Left colon (tissue), 2 donors: ENCODE measurements around the gene GINS2. TPM values are rescaled to one million over a fixed set of nuclear protein-coding genes. Genes with fewer than 3 reads are reported as not detected.

ENCODE experiments used
- ATAC-seq: fragments of 200-7000 bp; cut with Tn5 transposase; one replicate; pipeline ENCODE4 v1.9.1; 2020; ENCODE audit warnings: mild to moderate bottlenecking, moderate library complexity
- DNase-seq, 2 donors: peaks; one replicate each; pipeline ENCODE4 v3.0.0-alpha.2; 2020
- intact Hi-C, 2 donors: fragments of 100-400 bp; cut with DNase I in 1 of 2; cut with micrococcal nuclease in 1 of 2; formaldehyde crosslinking; loops; one replicate each; pipeline versions ENCODE4 v1.11.2 to v1.14.0; 2022; cut with DNase I, micrococcal nuclease
- total RNA-seq, 2 donors: library from RNA; stranded (reverse); fragmentation: NEBNext Ultra II Directional; extraction: Animal tissue kit (Norgen Biotek cat#: 25700); gene quantifications; one replicate each; pipeline ENCODE4 v1.2.1, GENCODE V29; 2021
- donor health status: DM: no; HTN: no; CAD: no.
- donor health status: DM: yes; HTN: yes; CAD: no.

The GINS2 gene
- total RNA-seq, 2 donors from 2014 or later: 3.2 to 5.1 TPM

GRCh38 chr16:85660843-85661739 is 27.7 kb downstream of the GINS2 start:
- intact Hi-C loops: no loop called here
- no peak for ATAC-seq
- DNase-seq: no peak

DNA sequence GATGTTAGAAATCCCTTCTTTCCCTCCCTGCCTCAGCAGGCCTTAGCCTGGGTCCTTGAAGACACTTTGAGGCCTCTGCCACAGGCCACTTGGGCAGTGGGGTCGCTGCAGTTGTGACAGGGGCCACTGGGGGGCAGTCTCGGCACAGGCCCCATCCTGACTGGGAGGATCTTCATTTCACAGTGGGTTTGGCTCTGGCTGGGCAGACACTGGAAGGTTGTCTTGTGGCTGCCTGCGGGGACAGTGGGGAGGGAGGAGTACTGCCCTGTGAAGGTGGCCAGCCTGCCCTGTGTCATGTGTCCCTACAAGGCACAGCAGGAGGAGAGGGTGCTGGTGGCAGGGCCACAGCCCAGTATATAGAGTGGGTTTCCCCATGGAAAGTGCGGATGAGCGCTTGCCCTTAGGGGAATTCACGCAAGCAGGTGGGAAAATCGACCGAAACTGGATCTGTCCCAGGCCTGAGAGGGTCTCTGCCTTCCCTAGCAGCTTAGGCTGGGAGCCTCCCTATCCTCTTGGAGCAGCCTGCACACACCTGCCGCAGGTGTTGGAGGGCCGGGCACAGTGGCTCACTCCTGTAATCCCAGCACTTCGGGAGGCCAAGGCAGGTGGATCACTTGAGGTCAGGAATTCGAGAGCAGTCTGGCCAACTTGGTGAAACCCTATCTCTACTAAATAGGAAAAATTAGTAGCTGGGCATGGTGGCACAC is 28.8 kb downstream of the GINS2 start:
- intact Hi-C loops: no loop called here
- ATAC-seq (peak; percentile 64), DNase-seq (peak in 1 of 2 donors; percentile 66)

- no peak for ATAC-seq
- no peak for DNase-seq
- intact Hi-C loops: no loop called here
Measured at GRCh38 chr16:85659336-85659735, 29.4 kb downstream of the GINS2 start.

GRCh38 chr16:85658504-85659326 is 30.0 kb downstream of the GINS2 start:
- intact Hi-C loops: no loop called here
- no peak for ATAC-seq
- no peak for DNase-seq

- DNase-seq (no peak), ATAC-seq (no peak)
- intact Hi-C loops: no loop called here
Measured at GRCh38 chr16:85657996-85658395, 30.8 kb downstream of the GINS2 start.

- DNase-seq (no peak), ATAC-seq (no peak)
- intact Hi-C loops: no loop called here
Measured at GRCh38 chr16:85657267-85657650, 31.5 kb downstream of the GINS2 start.

GRCh38 chr16:85656351-85657266 is 32.1 kb downstream of the GINS2 start:
- no peak for ATAC-seq
- intact Hi-C loops: no loop called here
- no peak for DNase-seq

DNA sequence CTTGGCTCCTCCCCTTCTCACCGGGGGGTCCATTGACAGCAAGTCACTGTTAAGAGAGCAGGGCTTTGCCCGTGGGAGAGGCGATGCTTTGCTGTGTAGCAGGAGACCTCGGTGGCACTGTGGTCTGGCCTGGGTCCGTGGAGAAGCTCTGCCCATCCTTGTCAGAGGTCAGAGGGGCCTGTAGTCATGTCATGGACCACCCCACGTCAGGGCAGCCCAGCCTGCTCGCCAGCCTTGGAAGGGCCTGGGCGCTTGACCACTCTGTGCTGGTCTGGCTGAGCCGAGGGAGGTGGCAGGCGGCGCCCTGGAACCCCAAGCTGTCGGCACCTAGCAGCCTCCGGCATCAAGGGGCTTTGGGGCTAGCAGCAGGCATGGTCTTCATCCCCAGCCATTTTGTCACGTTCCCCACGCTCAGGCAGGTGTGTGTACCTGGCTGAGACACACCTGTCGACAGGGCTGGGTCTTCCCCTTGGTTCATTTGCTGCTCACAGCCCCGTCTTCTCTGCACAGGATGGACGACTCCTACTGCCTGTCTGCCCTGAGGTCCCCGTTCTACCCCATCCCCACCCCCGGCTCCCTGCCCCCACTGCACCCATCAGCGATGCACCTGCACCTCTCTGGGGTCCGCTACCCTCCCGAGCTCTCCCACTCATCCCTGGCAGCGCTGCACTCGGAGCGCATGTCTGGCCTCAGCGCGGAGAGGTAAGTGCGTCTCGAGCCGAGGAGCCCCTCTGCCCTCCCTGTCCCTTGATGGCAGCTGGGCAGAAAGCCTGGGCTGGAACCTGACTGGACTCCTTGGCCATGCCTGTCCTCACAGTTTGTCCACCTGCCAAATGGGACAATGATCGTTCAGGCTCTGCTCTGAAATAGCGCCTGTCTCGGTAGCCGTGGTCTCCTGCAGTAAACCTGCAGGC is 33.3 kb downstream of the GINS2 start:
- intact Hi-C loops: no loop called here
- no peak for DNase-seq
- ATAC-seq: no peak

GRCh38 chr16:85654251-85655095 is 34.3 kb downstream of the GINS2 start:
- DNase-seq: no peak
- ATAC-seq: no peak
- intact Hi-C loops: no loop called here

DNA sequence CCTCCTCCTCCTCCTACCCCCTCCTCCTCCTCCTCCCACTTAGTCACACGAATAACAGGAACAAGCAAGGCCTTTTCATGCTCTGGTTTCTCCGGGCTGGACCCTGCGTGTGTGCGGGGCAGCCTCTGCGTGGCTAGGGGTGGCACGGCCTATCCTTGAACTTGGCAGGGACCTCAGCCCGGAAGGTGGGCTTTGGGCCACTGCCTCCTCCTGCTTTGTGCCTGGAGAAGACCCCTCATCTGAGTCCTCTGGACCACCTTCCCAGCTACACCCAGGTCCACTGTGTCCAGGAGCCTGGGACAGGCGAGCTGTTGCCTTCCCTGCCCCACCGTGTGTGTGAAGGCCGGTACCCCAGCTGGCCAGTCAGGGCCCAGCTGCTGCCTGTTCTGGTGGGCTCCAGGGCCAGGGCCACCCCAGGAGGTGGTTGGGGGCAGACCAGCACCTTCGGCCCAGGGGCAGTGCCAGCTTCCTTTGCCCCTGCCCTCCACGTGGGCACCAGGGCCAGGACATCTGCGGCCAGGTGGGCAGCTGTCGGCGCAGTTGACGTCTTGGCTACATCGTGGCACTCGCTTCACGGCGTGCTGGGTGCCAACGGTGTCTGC is 35.4 kb downstream of the GINS2 start:
- ATAC-seq: no peak
- no peak for DNase-seq
- intact Hi-C loops: no loop called here

GRCh38 chr16:85652431-85653221 is 36.1 kb downstream of the GINS2 start:
- intact Hi-C loops: no loop called here
- DNase-seq (peak; percentile 55 to 66), ATAC-seq (peak; percentile 49)

DNA sequence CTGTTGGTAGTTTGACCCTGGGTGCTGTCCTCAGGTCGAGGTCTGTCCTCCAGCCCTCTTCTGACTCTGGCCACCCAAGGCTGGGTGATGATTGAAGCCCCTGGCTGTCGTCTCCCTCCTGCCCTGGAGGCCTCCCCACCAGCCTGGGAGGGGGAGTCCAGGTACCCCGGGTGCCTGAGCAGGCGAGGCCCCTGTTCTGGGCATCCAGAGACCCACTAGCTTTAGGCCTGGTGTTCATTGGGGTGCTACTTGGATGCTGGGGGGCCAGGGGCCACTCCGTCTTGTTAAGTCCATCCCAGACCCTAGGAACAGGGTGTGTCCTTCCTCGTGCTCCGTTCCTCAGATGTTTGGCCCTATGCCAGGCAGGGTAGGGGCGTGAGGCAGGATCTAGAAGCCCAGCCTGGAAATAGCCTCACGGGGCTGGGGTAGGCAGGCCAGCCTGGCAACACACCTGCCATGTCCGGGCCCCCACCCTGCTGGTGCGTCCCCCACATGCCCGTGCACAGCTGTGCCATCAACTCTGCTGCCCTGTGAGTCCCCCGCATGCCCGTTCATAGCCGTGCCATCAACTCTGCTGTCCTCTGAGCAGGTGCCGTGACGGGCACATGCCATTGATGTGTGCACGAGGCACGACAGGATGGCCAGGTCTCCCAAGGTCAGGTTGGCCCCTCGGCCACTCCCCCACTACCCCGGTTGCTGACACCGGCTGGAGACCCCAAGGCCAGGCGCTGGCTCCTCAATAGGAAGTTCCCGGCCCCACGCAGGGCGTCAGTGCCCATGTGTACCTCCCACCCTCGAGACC is 36.9 kb downstream of the GINS2 start:
- intact Hi-C loops: no loop called here
- DNase-seq (no peak), ATAC-seq (peak; percentile 14)

GRCh38 chr16:85650844-85651628 is 37.7 kb downstream of the GINS2 start:
- intact Hi-C loops: no loop called here
- ATAC-seq: no peak
- DNase-seq: no peak
